GM12878 (cell line): ENCODE results near the gene ZNF32. TPM values are rescaled to one million over a fixed set of nuclear protein-coding genes. Genes with fewer than 3 reads are reported as not detected.
A peak's percentile ranks its signal among the peaks of the same experiment; 100 is the strongest.

Experiments used
- ATAC-seq: fragments of 200-7000 bp; cut with Tn5 transposase; 3 replicates; pipeline ENCODE4 v1.9.1; 2020; ENCODE audit warnings: mild to moderate bottlenecking, moderate library complexity
- BruUV-seq: library from RNA; stranded (reverse); fragments of 400-500 nt; replicated peaks from 2 replicates; lab custom pipeline; 2021; lab: Mats Ljungman, UMichigan
- CTCF ChIA-PET: fragments of 300-600 bp; sonication (Branson Sonifier 250); formaldehyde crosslinking; extraction: SDS; loops from one replicate; lab custom pipeline; 2021; ENCODE audit warnings: inconsistent platforms; lab: Yijun Ruan, JAX
- POLR2A ChIA-PET: fragments of 350-600 bp; formaldehyde crosslinking; extraction: SDS; loops from one replicate; lab custom pipeline; 2021; ENCODE audit warnings: inconsistent platforms; lab: Charles Lee
- RAD21 ChIA-PET: fragments of 300-600 bp; sonication (Branson Sonifier 250); formaldehyde crosslinking; loops from one replicate; lab custom pipeline; 2023; ENCODE audit warnings: antibody characterized with exemption; ENCODE audit not compliant: unreplicated experiment; lab: Charles Lee
- SMC1A ChIA-PET: fragments of 300-600 bp; sonication (Branson Sonifier 250); formaldehyde crosslinking; loops from one replicate; lab custom pipeline; 2023; ENCODE audit not compliant: unreplicated experiment, uncharacterized antibody; lab: Charles Lee
- DNase-seq: peaks from one replicate; pipeline ENCODE4 v3.0.0-alpha.2; 2011; ENCODE audit warnings: low read depth, low spot score
- FAIRE-seq: peaks from 3 replicates; lab custom pipeline; 2011; peaks lifted over from hg19 to GRCh38; lab: Jason Lieb, UNC
- H2AFZ ChIP-seq: 2 replicates; pipeline ENCODE4 v1.6.0; 2011; ENCODE audit warnings: low read depth, low read length, control low read depth; ENCODE audit not compliant: control insufficient read depth
- H3K27ac ChIP-seq: 2 replicates; pipeline ENCODE4 v1.5.1; 2011; ENCODE audit warnings: control low read depth; ENCODE audit not compliant: control insufficient read depth, insufficient read depth
- H3K27me3 ChIP-seq, 2 experiments: replicated peaks in 1 of 2; 2 replicates each; pipeline versions ENCODE4 v1.6.0 to v1.6.1; 2011; ENCODE audit warnings: low read length in 1 of 2; ENCODE audit not compliant: control insufficient read depth in 2 of 2, insufficient read depth in 2 of 2
- H3K36me3 ChIP-seq, 2 experiments: 2 replicates each; pipeline ENCODE4 v1.5.1; 2011; ENCODE audit warnings: low read length in 1 of 2; ENCODE audit not compliant: control insufficient read depth in 2 of 2, insufficient read depth in 2 of 2
- H3K4me1 ChIP-seq: 2 replicates; pipeline ENCODE4 v1.6.1; 2011; ENCODE audit warnings: mild to moderate bottlenecking, low read length, moderate library complexity, mixed read lengths; ENCODE audit not compliant: control insufficient read depth, insufficient read depth
- H3K4me2 ChIP-seq: 2 replicates; pipeline ENCODE4 v1.6.0; 2011; ENCODE audit warnings: control low read depth; ENCODE audit not compliant: control insufficient read depth, insufficient read depth
- H3K4me3 ChIP-seq: fragments of 200-600 bp; sonication (generic); 2 replicates; pipeline ENCODE4 v1.5.1; 2016
- H3K79me2 ChIP-seq: 2 replicates; pipeline ENCODE4 v1.6.0; 2011; ENCODE audit warnings: low read length; ENCODE audit not compliant: control insufficient read depth, insufficient read depth
- H3K9ac ChIP-seq: 2 replicates; pipeline ENCODE4 v1.8.0; 2011; ENCODE audit warnings: low read length, control low read depth, mixed read lengths; ENCODE audit not compliant: control insufficient read depth, insufficient read depth
- H3K9me3 ChIP-seq: replicated peaks from 3 replicates; pipeline ENCODE4 v1.5.1; 2011; ENCODE audit warnings: mild to moderate bottlenecking, low read length; ENCODE audit not compliant: control insufficient read depth, insufficient read depth
- H4K20me1 ChIP-seq: 2 replicates; pipeline ENCODE4 v1.6.0; 2011; ENCODE audit not compliant: control insufficient read depth, insufficient read depth
- BHLHE40 ChIP-seq, 2 experiments: fragments of 450-650 bp in 1 of 2; IDR thresholded peaks; 2 replicates each; pipeline ENCODE4 v1.6.1; 2011 to 2017; ENCODE audit warnings: low read depth in 2 of 2, borderline replicate concordance in 1 of 2, improper control_type of control experiment in 1 of 2, low read length in 1 of 2, mild to moderate bottlenecking in 1 of 2
- EED ChIP-seq: sonication (generic); IDR thresholded peaks from 2 replicates; pipeline ENCODE4 v1.6.1; 2016; ENCODE audit warnings: antibody characterized with exemption, low read depth
- ESRRA ChIP-seq: IDR thresholded peaks from 2 replicates; pipeline ENCODE4 v1.6.1; 2012; ENCODE audit warnings: mild to moderate bottlenecking, low read length, improper control_type of control experiment
- GABPA ChIP-seq: IDR thresholded peaks from 2 replicates; pipeline ENCODE4 v1.6.1; 2014; ENCODE audit warnings: antibody characterized with exemption, low read depth, mild to moderate bottlenecking, inconsistent platforms
- GATAD2B ChIP-seq: fragments of 450-650 bp; conservative IDR thresholded peaks from 2 replicates; pipeline ENCODE4 v1.6.1; 2017; ENCODE audit warnings: low read depth, mild to moderate bottlenecking, moderate library complexity
- NFYA ChIP-seq: IDR thresholded peaks from 2 replicates; pipeline ENCODE4 v1.6.1; 2011; ENCODE audit warnings: low read depth, mild to moderate bottlenecking, low read length, improper control_type of control experiment, borderline replicate concordance
- RB1 ChIP-seq: fragments of 450-650 bp; formaldehyde crosslinking; IDR thresholded peaks from 2 replicates; pipeline ENCODE4 v1.6.1; 2017; ENCODE audit warnings: mild to moderate bottlenecking, borderline replicate concordance
- RUNX3 ChIP-seq: IDR thresholded peaks from 2 replicates; pipeline ENCODE4 v1.6.1; 2012; ENCODE audit warnings: low read length, inconsistent platforms
- SMARCA5 ChIP-seq: fragments of 450-650 bp; IDR thresholded peaks from 2 replicates; pipeline ENCODE4 v1.6.1; 2017; ENCODE audit warnings: mild to moderate bottlenecking
- SMC3 ChIP-seq: IDR thresholded peaks from 2 replicates; pipeline ENCODE4 v1.6.1; 2011; ENCODE audit warnings: low read length, improper control_type of control experiment, borderline replicate concordance
- WGBS: methylation state at CpG from one replicate; pipeline ENCODE4 v1.1.6; 2016; ENCODE audit warnings: low lambda C conversion rate; ENCODE audit not compliant: insufficient replicate concordance, insufficient coverage; ENCODE audit errors: missing lambda C conversion rate; 5-methylcytosine and 5-hydroxymethylcytosine counted together
- in situ Hi-C: fragments of 300-500 bp; cut with MboI; formaldehyde crosslinking; loops from 9 replicates; pipeline ENCODE4 v1.14.3; 2018; ENCODE audit warnings: mixed read lengths
- intact Hi-C: fragments of 100-400 bp; cut with micrococcal nuclease; formaldehyde crosslinking; loops from one replicate; pipeline ENCODE4 v1.14.2; 2022; ENCODE audit not compliant: unreplicated experiment
- polyA plus RNA-seq, 11 experiments: library from polyadenylated mRNA; depleted of rRNA in 4 of 11; unstranded in 6 of 11; stranded (reverse) in 5 of 11; fragments of >200 nt; fragmentation: Nextera tagmentation in 4 of 11; fragmentation: Illumina TruSeq in 1 of 11; extraction: Ambion mirVana in 4 of 11; extraction: Trizol in 1 of 11; gene quantifications; 1 replicate in 1 of 11; 2 replicates in 10 of 11; pipeline versions ENCODE4 v1.2.1 to v1.2.3, GENCODE V29; 2011 to 2016; ENCODE audit warnings: inconsistent platforms in 2 of 11, missing spikeins in 2 of 11, low read depth in 1 of 11
- total RNA-seq, 4 experiments: library from RNA; depleted of rRNA in 3 of 4; stranded (reverse); fragments of >200 nt in 3 of 4; fragmentation: Illumina TruSeq in 1 of 4; extraction: Trizol in 1 of 4; gene quantifications; 2 replicates each; pipeline versions ENCODE4 v1.2.1 to v1.2.3, GENCODE V29; 2013 to 2021
- TF ChIP-seq, protein P1 (sequence below), 3 experiments: IDR thresholded peaks in 2 of 3; conservative IDR thresholded peaks in 1 of 3; 2 replicates each; pipeline ENCODE4 v1.5.1; 2011; ENCODE audit warnings: low read depth in 3 of 3, low read length in 3 of 3, mild to moderate bottlenecking in 3 of 3, control low read depth in 2 of 3, moderate library complexity in 2 of 3, inconsistent platforms in 1 of 3, mixed read lengths in 1 of 3; ENCODE audit not compliant: control insufficient read depth in 2 of 3, insufficient read depth in 1 of 3; ENCODE audit errors: extremely low read depth in 1 of 3
- TF ChIP-seq, protein P2 (sequence below): IDR thresholded peaks from 2 replicates; pipeline ENCODE4 v1.6.1; 2012; ENCODE audit warnings: mild to moderate bottlenecking, low read depth, low read length
- TF ChIP-seq, protein P3 (sequence below): fragments of 450-650 bp; IDR thresholded peaks from 2 replicates; pipeline ENCODE4 v1.6.1; 2016; ENCODE audit warnings: mild to moderate bottlenecking

ZNF32 gene
- total and polyA plus RNA-seq, 10 of the 15 experiments (the other 5 are each of a cell fraction or from before 2014, with no cell fraction given): 1.9 to 23.0 (median 3.4) TPM

DNA sequence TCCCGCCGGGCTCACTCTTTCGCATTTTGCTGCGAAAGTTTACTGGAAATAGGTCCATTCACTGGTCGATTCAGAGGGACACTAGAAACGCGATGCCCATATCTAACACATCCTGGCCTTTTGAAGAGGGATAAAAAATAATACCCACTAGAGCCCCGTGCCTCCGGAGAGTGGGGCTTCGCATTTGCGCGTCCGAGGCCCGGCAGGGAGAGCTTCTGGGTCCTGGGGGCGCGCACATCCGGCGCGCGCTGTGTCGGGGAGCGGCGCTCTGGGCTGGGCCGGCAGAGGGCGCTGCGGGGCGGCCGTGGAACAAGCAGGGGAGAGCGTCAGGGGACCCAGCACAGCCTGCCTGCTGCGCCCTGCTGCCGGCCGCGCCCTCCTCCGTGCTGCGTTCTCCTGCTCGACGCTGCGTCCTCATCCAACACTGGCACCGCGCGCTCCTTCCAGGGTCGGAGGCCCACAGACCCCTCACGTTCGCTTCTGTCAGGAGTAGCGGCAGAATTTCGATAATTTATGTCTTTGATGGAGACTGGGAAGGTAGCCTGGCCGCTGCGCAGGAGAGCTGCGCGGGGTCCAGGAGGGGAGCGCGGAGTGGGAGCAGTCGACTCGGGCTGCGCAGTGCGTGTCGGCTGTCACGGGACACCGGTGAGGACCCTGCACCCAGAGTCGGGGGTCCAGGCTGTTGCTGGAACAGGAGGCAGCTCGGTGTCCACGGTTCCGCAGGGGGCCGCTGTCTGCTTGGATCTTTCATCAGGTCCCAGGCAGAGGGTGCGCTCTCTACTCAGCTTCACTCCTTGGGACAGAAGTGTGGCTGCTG is 41.5 kb upstream of the ZNF32 start:
- peak overlapping the region; percentile 69; the same call in 1 of the 2 replicates for H3K4me3 ChIP-seq
- ATAC-seq (peak; percentile 100), DNase-seq (no peak), FAIRE-seq (peak; percentile 59)
- peak overlapping the region; percentile 89 for H2AFZ ChIP-seq
- H3K27ac ChIP-seq: no peak overlapping the region
- ChIA-PET POLR2A (no interaction called here), RAD21 (interaction anchor here (1.5 to 3.0 kb wide), 4 partner anchors 340 to 696 kb away, joined by 3 to 27 read pairs (median 6); no protein-coding TSS in a partner anchor), CTCF (interaction anchor here (0.6 to 3.9 kb wide), 15 partner anchors 9 to 696 kb away, joined by 3 to 32 read pairs (median 4); no protein-coding TSS in a partner anchor), SMC1A (interaction anchor here (0.8 to 1.5 kb wide), 6 partner anchors 32 to 699 kb away, joined by 3 to 8 read pairs (median 3); no protein-coding TSS in a partner anchor)
- H3K27me3 ChIP-seq: no peaks in the 10 kb centered on the region; a peak in 1 of 4 replicates
- H3K36me3 ChIP-seq: no peaks in the 10 kb centered on the region
- peak overlapping the region; percentile 98 for H3K4me2 ChIP-seq
- H3K9me3 ChIP-seq: no peaks in the 10 kb centered on the region
- WGBS: 9% methylated on average over 65 of the region's 65 CpGs
- intact Hi-C loops (loop anchor here (5.0 to 10.0 kb wide), 3 partner anchors 155 to 697 kb away; partner anchors contain the start of gene CXCL12), in situ Hi-C loops (loop anchor here (5.0 kb wide), 1 partner anchor 357 kb away; no protein-coding TSS in a partner anchor)
- BruUV-seq: no TSS peak
- peak overlapping the region; percentile 56 for H3K9ac ChIP-seq
- no peaks in the 10 kb centered on the region for H4K20me1 ChIP-seq
- H3K4me1 ChIP-seq: peaks cover 3% of the 10 kb centered on the region; the same call in 1 of the 2 replicates
- no peaks in the 10 kb centered on the region for H3K79me2 ChIP-seq
- TF ChIP-seq RB1 (peak; percentile 90), EED (no peak), RUNX3 (0 out of 2 replicates have a peak, but pooled peaks have one; percentile 9), NFYA (no peak), SMC3 (peak; percentile 74), ESRRA (no peak), GATAD2B (peak; percentile 62; the same call in 1 of the 2 replicates), BHLHE40 (IDR thresholded peaks at IDR 0.05; ENCODE audit: borderline replicate concordance in 1 of 2, low read depth in 2 of 2, low read length in 1 of 2) (peak in 1 of 2 experiments; percentile 31; a peak in 1 of 4 replicates), SMARCA5 (peak; percentile 90), GABPA (no peak)
- TF ChIP-seq, protein P1, sequence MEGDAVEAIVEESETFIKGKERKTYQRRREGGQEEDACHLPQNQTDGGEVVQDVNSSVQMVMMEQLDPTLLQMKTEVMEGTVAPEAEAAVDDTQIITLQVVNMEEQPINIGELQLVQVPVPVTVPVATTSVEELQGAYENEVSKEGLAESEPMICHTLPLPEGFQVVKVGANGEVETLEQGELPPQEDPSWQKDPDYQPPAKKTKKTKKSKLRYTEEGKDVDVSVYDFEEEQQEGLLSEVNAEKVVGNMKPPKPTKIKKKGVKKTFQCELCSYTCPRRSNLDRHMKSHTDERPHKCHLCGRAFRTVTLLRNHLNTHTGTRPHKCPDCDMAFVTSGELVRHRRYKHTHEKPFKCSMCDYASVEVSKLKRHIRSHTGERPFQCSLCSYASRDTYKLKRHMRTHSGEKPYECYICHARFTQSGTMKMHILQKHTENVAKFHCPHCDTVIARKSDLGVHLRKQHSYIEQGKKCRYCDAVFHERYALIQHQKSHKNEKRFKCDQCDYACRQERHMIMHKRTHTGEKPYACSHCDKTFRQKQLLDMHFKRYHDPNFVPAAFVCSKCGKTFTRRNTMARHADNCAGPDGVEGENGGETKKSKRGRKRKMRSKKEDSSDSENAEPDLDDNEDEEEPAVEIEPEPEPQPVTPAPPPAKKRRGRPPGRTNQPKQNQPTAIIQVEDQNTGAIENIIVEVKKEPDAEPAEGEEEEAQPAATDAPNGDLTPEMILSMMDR (IDR thresholded peaks at IDR 0.05 in 2 of 3, conservative IDR thresholded peaks at IDR 0.05 in 1 of 3; ENCODE audit: control insufficient read depth in 2 of 3, extremely low read depth in 1 of 3, insufficient read depth in 1 of 3, low read depth in 3 of 3, low read length in 3 of 3): peak; percentile 73 to 79 (median 74)
- TF ChIP-seq, protein P2, sequence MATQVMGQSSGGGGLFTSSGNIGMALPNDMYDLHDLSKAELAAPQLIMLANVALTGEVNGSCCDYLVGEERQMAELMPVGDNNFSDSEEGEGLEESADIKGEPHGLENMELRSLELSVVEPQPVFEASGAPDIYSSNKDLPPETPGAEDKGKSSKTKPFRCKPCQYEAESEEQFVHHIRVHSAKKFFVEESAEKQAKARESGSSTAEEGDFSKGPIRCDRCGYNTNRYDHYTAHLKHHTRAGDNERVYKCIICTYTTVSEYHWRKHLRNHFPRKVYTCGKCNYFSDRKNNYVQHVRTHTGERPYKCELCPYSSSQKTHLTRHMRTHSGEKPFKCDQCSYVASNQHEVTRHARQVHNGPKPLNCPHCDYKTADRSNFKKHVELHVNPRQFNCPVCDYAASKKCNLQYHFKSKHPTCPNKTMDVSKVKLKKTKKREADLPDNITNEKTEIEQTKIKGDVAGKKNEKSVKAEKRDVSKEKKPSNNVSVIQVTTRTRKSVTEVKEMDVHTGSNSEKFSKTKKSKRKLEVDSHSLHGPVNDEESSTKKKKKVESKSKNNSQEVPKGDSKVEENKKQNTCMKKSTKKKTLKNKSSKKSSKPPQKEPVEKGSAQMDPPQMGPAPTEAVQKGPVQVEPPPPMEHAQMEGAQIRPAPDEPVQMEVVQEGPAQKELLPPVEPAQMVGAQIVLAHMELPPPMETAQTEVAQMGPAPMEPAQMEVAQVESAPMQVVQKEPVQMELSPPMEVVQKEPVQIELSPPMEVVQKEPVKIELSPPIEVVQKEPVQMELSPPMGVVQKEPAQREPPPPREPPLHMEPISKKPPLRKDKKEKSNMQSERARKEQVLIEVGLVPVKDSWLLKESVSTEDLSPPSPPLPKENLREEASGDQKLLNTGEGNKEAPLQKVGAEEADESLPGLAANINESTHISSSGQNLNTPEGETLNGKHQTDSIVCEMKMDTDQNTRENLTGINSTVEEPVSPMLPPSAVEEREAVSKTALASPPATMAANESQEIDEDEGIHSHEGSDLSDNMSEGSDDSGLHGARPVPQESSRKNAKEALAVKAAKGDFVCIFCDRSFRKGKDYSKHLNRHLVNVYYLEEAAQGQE: no peak
- TF ChIP-seq, protein P3, sequence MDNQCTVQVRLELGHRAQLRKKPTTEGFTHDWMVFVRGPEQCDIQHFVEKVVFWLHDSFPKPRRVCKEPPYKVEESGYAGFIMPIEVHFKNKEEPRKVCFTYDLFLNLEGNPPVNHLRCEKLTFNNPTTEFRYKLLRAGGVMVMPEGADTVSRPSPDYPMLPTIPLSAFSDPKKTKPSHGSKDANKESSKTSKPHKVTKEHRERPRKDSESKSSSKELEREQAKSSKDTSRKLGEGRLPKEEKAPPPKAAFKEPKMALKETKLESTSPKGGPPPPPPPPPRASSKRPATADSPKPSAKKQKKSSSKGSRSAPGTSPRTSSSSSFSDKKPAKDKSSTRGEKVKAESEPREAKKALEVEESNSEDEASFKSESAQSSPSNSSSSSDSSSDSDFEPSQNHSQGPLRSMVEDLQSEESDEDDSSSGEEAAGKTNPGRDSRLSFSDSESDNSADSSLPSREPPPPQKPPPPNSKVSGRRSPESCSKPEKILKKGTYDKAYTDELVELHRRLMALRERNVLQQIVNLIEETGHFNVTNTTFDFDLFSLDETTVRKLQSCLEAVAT: no peak
